Naive thymus-derived CD4-positive, alpha-beta T cell (primary cell): ENCODE measurements around the gene UBE2D4. TPM values are rescaled to one million over a fixed set of nuclear protein-coding genes. Genes with fewer than 3 reads are reported as not detected.

Experiments used
- ATAC-seq: fragments of 150-1000 bp; cut with Tn5 transposase; 2 replicates; pipeline ENCODE4 v1.10.0; 2021; ENCODE audit warnings: mild to moderate bottlenecking, moderate library complexity
- CTCF ChIA-PET: fragments of 350-600 bp; sonication (Branson Sonifier 250); formaldehyde crosslinking; loops from one replicate; lab custom pipeline; 2021; ENCODE audit warnings: antibody characterized with exemption; lab: Charles Lee
- POLR2A ChIA-PET: fragments of 350-600 bp; sonication (Branson Sonifier 250); formaldehyde crosslinking; loops from one replicate; lab custom pipeline; 2021; ENCODE audit warnings: antibody characterized with exemption, inconsistent platforms; lab: Charles Lee
- DNase-seq, 9 donors: peaks; one replicate each; pipeline versions ENCODE4 v3.0.0 to v3.0.0-alpha.2; 2020 to 2022; ENCODE audit warnings: mixed read lengths in 1 of 9
- H3K27ac ChIP-seq: one replicate; pipeline ENCODE4 v1.7.0; 2013; ENCODE audit warnings: mild to moderate bottlenecking, low read depth, low read length, moderate library complexity
- H3K27me3 ChIP-seq, 2 donors: one replicate each; pipeline ENCODE4 v1.7.0; 2013; ENCODE audit warnings: low read length in 2 of 2, mild to moderate bottlenecking in 2 of 2, moderate library complexity in 2 of 2; ENCODE audit not compliant: control insufficient read depth in 2 of 2, insufficient read depth in 2 of 2
- H3K36me3 ChIP-seq, 3 experiments: 1 replicate in 2 of 3; 2 replicates in 1 of 3; pipeline ENCODE4 v1.7.0; 2013; ENCODE audit warnings: low read length in 3 of 3, mild to moderate bottlenecking in 3 of 3, moderate library complexity in 1 of 3; ENCODE audit not compliant: insufficient read depth in 3 of 3, control insufficient read depth in 2 of 3
- H3K4me1 ChIP-seq, 2 donors: one replicate each; pipeline ENCODE4 v1.7.0; 2013; ENCODE audit warnings: low read length in 2 of 2, mild to moderate bottlenecking in 2 of 2, moderate library complexity in 1 of 2; ENCODE audit not compliant: control insufficient read depth in 2 of 2, insufficient read depth in 2 of 2
- H3K4me3 ChIP-seq: 2 replicates; pipeline ENCODE4 v1.7.0; 2013; ENCODE audit warnings: mild to moderate bottlenecking, low read length
- H3K9me3 ChIP-seq, 3 experiments: 1 replicate in 2 of 3; 2 replicates in 1 of 3; pipeline ENCODE4 v1.7.0; 2013; ENCODE audit warnings: low read length in 3 of 3; ENCODE audit not compliant: control insufficient read depth in 2 of 3
- H3K27ac Mint-ChIP-seq, 9 donors: one replicate each; pipeline ENCODE4 v1.8.0; 2020 to 2022; ENCODE audit warnings: mixed read lengths in 9 of 9, mild to moderate bottlenecking in 8 of 9, moderate library complexity in 5 of 9, inconsistent platforms in 2 of 9
- H3K27me3 Mint-ChIP-seq, 5 donors: one replicate each; pipeline ENCODE4 v1.8.0; 2021 to 2022; ENCODE audit warnings: mixed read lengths in 5 of 5, mild to moderate bottlenecking in 1 of 5
- H3K36me3 Mint-ChIP-seq, 5 donors: one replicate each; pipeline ENCODE4 v1.8.0; 2020 to 2022; ENCODE audit warnings: mixed read lengths in 5 of 5, mild to moderate bottlenecking in 3 of 5, inconsistent platforms in 1 of 5
- H3K4me1 Mint-ChIP-seq, 7 donors: one replicate each; pipeline ENCODE4 v1.8.0; 2020 to 2022; ENCODE audit warnings: mixed read lengths in 7 of 7, mild to moderate bottlenecking in 3 of 7, inconsistent platforms in 1 of 7
- H3K4me3 Mint-ChIP-seq, 10 donors: one replicate each; pipeline ENCODE4 v1.8.0; 2020 to 2022; ENCODE audit warnings: mild to moderate bottlenecking in 10 of 10, mixed read lengths in 10 of 10, moderate library complexity in 6 of 10, inconsistent platforms in 2 of 10
- H3K9me3 Mint-ChIP-seq, 11 donors: one replicate each; pipeline ENCODE4 v1.8.0; 2020 to 2022; ENCODE audit warnings: mixed read lengths in 11 of 11, mild to moderate bottlenecking in 4 of 11, inconsistent platforms in 1 of 11, moderate library complexity in 1 of 11
- intact Hi-C, 2 donors: fragments of 100-400 bp; cut with micrococcal nuclease; formaldehyde crosslinking; loops; one replicate each; pipeline ENCODE4 v1.15.1; 2023
- polyA plus RNA-seq, 2 donors: library from polyadenylated mRNA; unstranded; fragments of 300-500 nt; fragmentation: Illumina TruSeq; gene quantifications; one replicate each; pipeline ENCODE4 v1.2.3, GENCODE V29; 2021
- total RNA-seq, 6 experiments: library from RNA in 5 of 6; stranded (reverse) in 5 of 6; gene quantifications; 1 replicate in 5 of 6; 2 replicates in 1 of 6; pipeline ENCODE4 v1.2.3 and lab custom pipeline; 2021 to 2026

UBE2D4 gene
- total and polyA plus RNA-seq, 7 experiments from 2014 or later: 6.3 to 15.9 (median 10.5) TPM

DNA sequence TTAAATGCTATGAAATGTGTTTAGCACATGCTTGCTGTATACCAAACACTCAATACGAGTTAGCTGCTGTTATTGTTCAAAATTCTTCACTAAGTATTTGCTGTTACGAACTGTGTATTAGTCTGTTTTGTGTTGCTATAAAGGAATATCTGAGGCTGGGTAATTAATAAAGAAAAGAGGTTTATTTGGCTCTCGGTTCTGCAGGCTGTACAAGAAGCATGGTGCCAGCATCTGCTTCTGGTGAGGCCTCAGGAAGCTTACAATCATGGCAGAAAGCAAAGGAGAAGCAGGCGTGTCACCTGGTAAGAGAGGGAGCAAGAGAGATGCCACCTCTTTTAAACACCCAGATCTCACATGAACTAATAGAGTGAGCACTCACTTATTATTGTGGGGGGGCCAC lies 1.6 kb downstream of the UBE2D4 start:
- H3K9me3 ChIP-seq: no peaks in the 10 kb centered on the region
- H3K27me3 ChIP-seq: no peaks in the 10 kb centered on the region
- H3K36me3 Mint-ChIP-seq: peaks cover 0 to 14% (median 6%) of the 10 kb centered on the region in 5 donors
- peaks cover 6 to 16% of the 10 kb centered on the region in 2 donors for H3K4me1 ChIP-seq
- peak overlapping the region; percentile 5 to 98 (median 92) for H3K27ac Mint-ChIP-seq
- no peak for ATAC-seq
- no peak for DNase-seq
- POLR2A ChIA-PET: interaction anchor here (1.4 kb wide), 1 partner anchor 654 kb away, joined by 3 read pairs; the partner anchor contains the start of gene TMED4
- H3K27me3 Mint-ChIP-seq: no peaks in the 10 kb centered on the region
- no peaks in the 10 kb centered on the region for H3K9me3 Mint-ChIP-seq
- no peaks in the 10 kb centered on the region for H3K36me3 ChIP-seq
- H3K4me3 ChIP-seq: no peak overlapping the region
- H3K27ac ChIP-seq: peak overlapping the region; percentile 94
- intact Hi-C loops: loop anchor here (2.0 to 10.0 kb wide), 6 partner anchors 36 to 921 kb away; partner anchors contain the start of genes STK17A (in 2 of the 2), H2AZ2 (in 1 of the 2) and PPIA (in 1 of the 2)
- H3K4me1 Mint-ChIP-seq: peaks cover 20 to 59% (median 39%) of the 10 kb centered on the region in 7 donors
- CTCF ChIA-PET: no interaction called here
- H3K4me3 Mint-ChIP-seq: peak overlapping the region in 9 of 10 donors; percentile 41 to 95 (median 80)

DNA sequence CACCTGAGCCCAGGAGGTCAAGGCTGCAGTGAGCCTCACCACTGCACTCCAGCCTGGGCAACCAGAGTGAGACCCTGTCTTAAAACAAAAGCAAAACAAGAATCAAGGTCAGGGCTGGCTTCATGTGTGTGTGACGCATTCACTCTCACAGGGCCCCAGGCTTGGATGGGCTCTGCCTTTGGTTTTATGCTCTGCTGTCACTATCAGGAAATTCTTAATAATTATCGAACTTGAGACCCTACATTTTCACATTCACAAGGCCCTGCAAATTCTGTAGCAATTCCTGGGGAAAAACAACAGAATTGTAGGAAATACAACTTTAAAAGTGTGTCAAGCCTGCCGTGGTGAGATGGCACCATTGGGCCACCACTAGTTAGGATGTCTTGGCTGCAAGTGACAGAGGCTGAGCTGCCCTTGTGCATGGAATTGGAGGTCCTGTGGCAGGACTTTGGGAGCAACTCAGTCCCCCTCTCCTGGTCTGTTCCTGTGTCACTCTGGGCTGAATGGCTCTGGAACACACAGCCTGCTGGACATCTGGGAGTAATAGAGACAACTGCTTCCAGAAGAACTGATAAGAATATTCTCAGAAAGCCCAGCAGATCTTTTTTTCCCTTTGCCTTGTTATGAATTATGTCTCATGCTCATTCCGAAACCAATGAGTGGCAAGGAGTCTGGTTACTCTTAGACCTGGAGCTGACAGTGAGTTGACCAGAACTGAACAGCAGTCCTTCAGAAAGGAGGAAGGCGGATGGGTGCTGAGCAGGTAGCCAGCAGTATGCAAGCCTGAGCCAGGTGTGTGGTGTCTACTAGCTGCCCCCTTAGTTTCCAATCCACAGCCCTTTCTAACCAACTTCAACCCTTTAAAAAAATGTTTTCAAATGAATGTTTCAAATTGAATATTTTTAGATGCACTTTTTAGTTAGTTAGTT lies 3.6 kb downstream of the UBE2D4 start:
- Mint-ChIP-seq H3K4me1 (peaks cover 16 to 41% (median 32%) of the 10 kb centered on the region in 7 donors), H3K4me3 (no peak overlapping the region), H3K9me3 (no peaks in the 10 kb centered on the region), H3K27ac (peak overlapping the region in 4 of 9 donors; percentile 34 to 63 (median 56)), H3K36me3 (peaks cover 0 to 11% (median 2%) of the 10 kb centered on the region in 5 donors), H3K27me3 (no peaks in the 10 kb centered on the region)
- H3K4me3 ChIP-seq: no peak overlapping the region
- ChIA-PET CTCF (interaction anchor here (0.6 to 1.0 kb wide), 2 partner anchors 198 to 820 kb away, joined by 3 read pairs; no protein-coding TSS in a partner anchor), POLR2A (interaction anchor here (1.2 kb wide), 1 partner anchor 22 kb away, joined by 4 read pairs; no protein-coding TSS in a partner anchor)
- H3K9me3 ChIP-seq: no peaks in the 10 kb centered on the region
- H3K4me1 ChIP-seq: peaks cover 6 to 11% of the 10 kb centered on the region in 2 donors
- H3K27ac ChIP-seq: no peak overlapping the region
- no peaks in the 10 kb centered on the region for H3K36me3 ChIP-seq
- no peak for ATAC-seq
- no peaks in the 10 kb centered on the region for H3K27me3 ChIP-seq
- intact Hi-C loops: loop anchor here (5.0 to 10.0 kb wide), 3 partner anchors 37 to 347 kb away; partner anchors contain the start of gene STK17A (in 2 of the 2)
- no peak for DNase-seq

DNA sequence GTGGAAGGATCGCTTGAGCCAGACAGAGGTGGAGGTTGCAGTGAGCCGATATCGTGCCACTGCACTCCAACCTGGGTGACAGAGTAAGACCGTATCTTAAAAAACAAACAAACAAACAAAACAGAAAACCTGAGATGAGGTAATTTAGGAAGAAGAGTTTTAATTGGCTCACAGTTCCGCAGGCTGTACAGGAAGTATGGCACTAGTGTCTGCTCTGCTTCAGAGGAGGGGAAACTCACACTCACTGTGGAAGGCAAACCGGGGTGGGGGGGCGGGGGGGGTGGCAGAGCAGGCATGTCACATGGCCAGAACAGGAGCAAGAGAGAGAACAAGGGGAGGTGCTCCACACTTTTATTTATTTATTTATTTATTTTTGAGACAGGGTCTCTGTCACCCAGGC lies 5.1 kb downstream of the UBE2D4 start:
- no peaks in the 10 kb centered on the region for H3K9me3 Mint-ChIP-seq
- DNase-seq (peak in 5 of 9 donors; percentile 14 to 42 (median 28)), ATAC-seq (peak; percentile 46)
- POLR2A ChIA-PET: interaction anchor here (0.6 kb wide), 1 partner anchor 10 kb away, joined by 3 read pairs; no protein-coding TSS in a partner anchor
- H3K27me3 ChIP-seq: no peaks in the 10 kb centered on the region
- no peak overlapping the region for H3K4me3 ChIP-seq
- peak overlapping the region; percentile 46 for H3K27ac ChIP-seq
- peak overlapping the region in 5 of 10 donors; percentile 15 to 72 (median 50) for H3K4me3 Mint-ChIP-seq
- H3K9me3 ChIP-seq: no peaks in the 10 kb centered on the region
- peaks cover 10 to 33% (median 24%) of the 10 kb centered on the region in 7 donors for H3K4me1 Mint-ChIP-seq
- H3K27ac Mint-ChIP-seq: peak overlapping the region in 7 of 9 donors; percentile 61 to 85 (median 81)
- H3K4me1 ChIP-seq: peaks cover 6% of the 10 kb centered on the region in 2 donors
- intact Hi-C loops: no loop called here
- H3K36me3 Mint-ChIP-seq: peaks cover 0 to 9% (median 0%) of the 10 kb centered on the region in 5 donors
- no peaks in the 10 kb centered on the region for H3K27me3 Mint-ChIP-seq
- no peaks in the 10 kb centered on the region for H3K36me3 ChIP-seq
- CTCF ChIA-PET: no interaction called here

DNA sequence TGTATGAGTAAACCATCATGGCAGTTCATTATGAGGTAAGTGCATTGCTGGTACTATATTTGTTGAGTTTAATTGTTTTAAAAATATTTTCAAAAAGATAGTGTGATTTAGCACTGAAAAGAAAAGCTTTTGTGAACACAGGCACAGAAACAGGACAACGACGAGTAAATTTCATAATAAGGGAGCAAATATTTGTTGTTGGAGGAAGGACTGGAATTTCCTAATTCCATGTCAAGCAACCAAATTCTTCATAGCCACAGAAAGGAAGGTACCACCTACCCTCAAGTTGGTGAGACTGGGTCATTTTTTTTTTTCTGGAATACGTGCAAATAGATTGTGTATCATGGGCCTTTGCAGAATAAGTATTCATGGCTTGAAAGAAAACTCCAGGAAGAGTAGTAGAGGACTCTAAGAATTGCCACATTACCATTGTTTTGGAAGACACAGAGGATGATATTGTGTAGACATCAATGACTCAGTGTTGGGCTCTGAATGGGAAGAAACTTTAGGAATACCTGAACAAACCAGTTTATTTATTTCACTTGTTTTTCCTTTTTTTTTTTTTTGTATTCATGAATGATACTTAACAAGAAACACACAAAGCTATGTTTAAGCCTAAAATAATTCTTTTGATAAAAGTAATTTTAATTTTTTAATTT lies 7.8 kb downstream of the UBE2D4 start:
- ATAC-seq (no peak), DNase-seq (no peak)
- H3K27ac ChIP-seq: no peak overlapping the region
- peaks cover 0 to 13% (median 7%) of the 10 kb centered on the region in 7 donors for H3K4me1 Mint-ChIP-seq
- H3K4me3 Mint-ChIP-seq: no peak overlapping the region
- H3K27ac Mint-ChIP-seq: no peak overlapping the region
- no peaks in the 10 kb centered on the region for H3K27me3 Mint-ChIP-seq
- no peaks in the 10 kb centered on the region for H3K27me3 ChIP-seq
- POLR2A ChIA-PET: interaction anchor here (0.6 kb wide), 1 partner anchor 12 kb away, joined by 3 read pairs; no protein-coding TSS in a partner anchor
- no peaks in the 10 kb centered on the region for H3K9me3 ChIP-seq
- intact Hi-C loops: no loop called here
- no peaks in the 10 kb centered on the region for H3K4me1 ChIP-seq
- H3K36me3 Mint-ChIP-seq: peaks cover 0 to 2% (median 0%) of the 10 kb centered on the region in 5 donors
- no peak overlapping the region for H3K4me3 ChIP-seq
- CTCF ChIA-PET: interaction anchor here (0.6 kb wide), 1 partner anchor 11 kb away, joined by 3 read pairs; no protein-coding TSS in a partner anchor
- H3K9me3 Mint-ChIP-seq: no peaks in the 10 kb centered on the region
- H3K36me3 ChIP-seq: peaks cover 0 to 1% (median 0%) of the 10 kb centered on the region in 3 experiments

DNA sequence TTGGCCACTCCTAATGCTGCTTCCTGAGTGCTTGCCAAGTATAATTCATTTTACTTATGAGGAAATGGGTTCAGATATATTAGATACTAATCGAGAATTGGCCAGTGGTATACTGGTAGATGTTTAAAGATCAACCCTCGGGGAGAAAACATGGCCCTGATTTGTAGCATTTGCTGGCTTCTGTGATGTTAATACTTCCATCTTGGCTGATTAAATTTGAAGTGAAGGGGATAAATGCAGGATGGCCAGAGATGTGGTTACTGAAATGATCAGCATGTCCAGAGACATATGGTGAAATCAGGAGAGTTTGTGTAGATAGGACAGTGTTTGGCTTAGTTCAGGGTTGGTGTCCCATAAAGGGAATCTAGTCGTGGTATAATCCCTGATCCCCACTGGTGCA lies 11.2 kb downstream of the UBE2D4 start:
- intact Hi-C loops: no loop called here
- CTCF ChIA-PET: no interaction called here
- no peak overlapping the region for H3K27ac ChIP-seq
- H3K36me3 ChIP-seq: peaks cover 0 to 9% (median 0%) of the 10 kb centered on the region in 3 experiments
- ATAC-seq (no peak), DNase-seq (no peak)
- no peaks in the 10 kb centered on the region for H3K36me3 Mint-ChIP-seq
- no peak overlapping the region for H3K4me3 ChIP-seq
- no peaks in the 10 kb centered on the region for H3K4me1 ChIP-seq
- H3K9me3 Mint-ChIP-seq: no peaks in the 10 kb centered on the region
- POLR2A ChIA-PET: no interaction called here
- no peak overlapping the region for H3K4me3 Mint-ChIP-seq
- H3K27ac Mint-ChIP-seq: peak overlapping the region in 1 of 9 donors; percentile 5
- no peaks in the 10 kb centered on the region for H3K27me3 ChIP-seq
- no peaks in the 10 kb centered on the region for H3K27me3 Mint-ChIP-seq
- H3K4me1 Mint-ChIP-seq: peaks cover 0 to 6% (median 0%) of the 10 kb centered on the region in 7 donors
- no peaks in the 10 kb centered on the region for H3K9me3 ChIP-seq

DNA sequence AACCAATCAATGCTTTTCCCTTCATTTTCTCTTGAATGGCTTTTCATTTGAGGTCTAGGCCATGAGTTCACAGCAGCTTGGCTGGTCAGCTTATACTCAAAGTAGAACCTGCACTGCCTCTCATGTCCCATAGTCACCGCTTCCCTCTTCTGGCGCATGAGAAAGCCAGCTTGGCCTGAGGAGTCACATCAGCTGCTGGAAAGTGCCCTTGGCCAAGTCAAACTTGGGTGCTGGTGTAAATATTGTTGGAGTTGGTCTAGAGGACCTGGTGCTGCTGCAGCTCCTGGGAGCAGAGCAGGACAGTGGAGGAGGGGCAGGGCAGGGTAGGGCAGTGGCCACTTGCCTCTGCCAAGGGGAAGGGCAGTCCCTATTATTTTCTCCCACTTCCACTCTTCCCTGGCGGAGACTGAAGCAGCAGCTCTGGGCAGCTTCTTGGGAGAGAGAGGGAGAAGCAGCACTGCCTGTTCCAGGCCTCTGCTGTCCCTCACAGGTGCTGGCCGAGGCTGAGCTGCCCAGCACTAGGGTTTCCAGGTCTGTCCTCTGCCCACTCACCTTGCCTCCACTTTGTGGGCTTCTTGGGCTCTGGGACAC lies 12.8 kb downstream of the UBE2D4 start:
- no peak overlapping the region for H3K27ac Mint-ChIP-seq
- Histone ChIP-seq H3K4me1 (no peaks in the 10 kb centered on the region), H3K36me3 (peaks cover 0 to 13% (median 0%) of the 10 kb centered on the region in 3 experiments), H3K4me3 (no peak overlapping the region), H3K27me3 (no peaks in the 10 kb centered on the region), H3K27ac (no peak overlapping the region), H3K9me3 (no peaks in the 10 kb centered on the region)
- H3K4me1 Mint-ChIP-seq: peaks cover 0 to 6% (median 0%) of the 10 kb centered on the region in 7 donors
- no peak for DNase-seq
- H3K36me3 Mint-ChIP-seq: peaks cover 0 to 12% (median 0%) of the 10 kb centered on the region in 5 donors
- ChIA-PET CTCF (no interaction called here), POLR2A (no interaction called here)
- intact Hi-C loops: no loop called here
- H3K4me3 Mint-ChIP-seq: no peak overlapping the region
- no peaks in the 10 kb centered on the region for H3K27me3 Mint-ChIP-seq
- no peak for ATAC-seq
- H3K9me3 Mint-ChIP-seq: no peaks in the 10 kb centered on the region
